Lung (tissue), 12 donors: Measurements from ENCODE around the gene ADAMTS14. TPM values are rescaled to one million over a fixed set of nuclear protein-coding genes. Genes with fewer than 3 reads are reported as not detected.

Experiments
- ATAC-seq: fragments of 200-7000 bp; cut with Tn5 transposase; one replicate; pipeline ENCODE4 v1.9.1; 2020; ENCODE audit warnings: moderate number of reproducible peaks; ENCODE audit not compliant: insufficient read depth, low FRiP score
- DNase-seq, 3 donors: peaks; one replicate each; pipeline ENCODE4 v3.0.0-alpha.2; 2013 to 2017
- H3K27ac ChIP-seq, 2 donors: one replicate each; pipeline ENCODE4 v1.5.1; 2013; ENCODE audit warnings: mild to moderate bottlenecking in 2 of 2, moderate library complexity in 2 of 2, control low read depth in 1 of 2, inconsistent platforms in 1 of 2, low read depth in 1 of 2, low read length in 1 of 2
- H3K27me3 ChIP-seq, 3 donors: one replicate each; pipeline ENCODE4 v1.5.1; 2013; ENCODE audit warnings: low read length in 2 of 3; ENCODE audit not compliant: control insufficient read depth in 3 of 3, insufficient read depth in 3 of 3
- H3K36me3 ChIP-seq, 4 donors: one replicate each; pipeline ENCODE4 v1.5.1; 2013; ENCODE audit warnings: low read length in 4 of 4, mild to moderate bottlenecking in 1 of 4, moderate library complexity in 1 of 4; ENCODE audit not compliant: control insufficient read depth in 4 of 4, insufficient read depth in 4 of 4
- H3K4me1 ChIP-seq, 5 donors: one replicate each; pipeline ENCODE4 v1.5.1; 2013; ENCODE audit warnings: low read length in 5 of 5, mild to moderate bottlenecking in 2 of 5, moderate library complexity in 1 of 5; ENCODE audit not compliant: control insufficient read depth in 5 of 5, insufficient read depth in 5 of 5
- H3K4me3 ChIP-seq: one replicate; pipeline ENCODE4 v1.5.1; 2013; ENCODE audit warnings: mild to moderate bottlenecking, control low read depth, moderate library complexity
- H3K9ac ChIP-seq, 2 donors: one replicate each; pipeline ENCODE4 v1.5.1; 2013; ENCODE audit warnings: low read length in 2 of 2, control low read depth in 1 of 2; ENCODE audit not compliant: insufficient read depth in 1 of 2
- H3K9me3 ChIP-seq, 4 donors: one replicate each; pipeline ENCODE4 v1.5.1; 2013; ENCODE audit warnings: low read length in 3 of 4, mild to moderate bottlenecking in 1 of 4, moderate library complexity in 1 of 4; ENCODE audit not compliant: control insufficient read depth in 4 of 4, insufficient read depth in 3 of 4
- WGBS, 2 donors: extraction: QIAGEN DNeasy Blood & Tissue Kit; methylation state at CpG; one replicate each; pipeline ENCODE4 v1.1.7; 2013; 5-methylcytosine and 5-hydroxymethylcytosine counted together
- polyA plus RNA-seq, 2 donors: library from polyadenylated mRNA; stranded (reverse); fragments of 200-250 nt; gene quantifications; one replicate each; pipeline ENCODE4 v1.2.1, GENCODE V29; 2013
- total RNA-seq, 2 donors: library from RNA; depleted of rRNA in 1 of 2; stranded (reverse); fragments of >200 nt in 1 of 2; gene quantifications; one replicate each; pipeline ENCODE4 v1.2.1, GENCODE V29; 2014 to 2021
- TF ChIP-seq, protein P1 (sequence below): IDR thresholded peaks from 2 replicates; pipeline ENCODE4 v1.5.1; 2012; ENCODE audit warnings: mild to moderate bottlenecking; ENCODE audit errors: control extremely low read depth, extremely low read depth
- donor health status: control.
- donor health status: control.
- donor health status: Bipolar disorder and iron deficiency.
- donor health status: healthy.
- donor health status: DM: yes; HTN: yes; CAD: no.

Gene ADAMTS14
- total and polyA plus RNA-seq, 4 donors, result 0.47 to 3.9 (median 1.2) TPM

DNA sequence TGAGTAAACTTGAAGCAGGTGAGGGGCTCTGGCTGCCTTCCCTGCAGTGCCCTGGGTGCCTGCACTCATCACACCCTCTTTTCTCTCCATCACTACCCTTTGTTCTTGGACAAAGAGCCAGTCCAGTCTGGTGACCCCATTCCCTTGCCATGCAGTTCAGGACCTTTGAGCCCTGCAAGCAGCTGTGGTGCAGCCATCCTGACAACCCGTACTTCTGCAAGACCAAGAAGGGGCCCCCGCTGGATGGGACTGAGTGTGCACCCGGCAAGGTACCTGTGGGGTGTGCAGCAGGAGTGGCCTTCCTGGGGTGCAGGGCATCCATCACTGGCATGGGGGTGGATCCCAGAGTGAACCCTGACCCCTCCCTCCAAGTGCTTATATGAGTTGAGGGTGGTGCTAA lies 64.2 kb downstream of the ADAMTS14 start:
- Histone ChIP-seq H3K9me3 (peaks cover 0 to 3% (median 0%) of the 10 kb centered on the region in 4 donors), H3K4me1 (peaks cover 0 to 18% (median 3%) of the 10 kb centered on the region in 5 donors), H3K27ac (no peak overlapping the region), H3K4me3 (no peak overlapping the region), H3K36me3 (no peaks in the 10 kb centered on the region), H3K27me3 (no peaks in the 10 kb centered on the region), H3K9ac (no peak overlapping the region)
- 95 to 98% methylated on average over 3 of the region's 3 CpGs for WGBS, 2 donors
- DNase-seq (no peak), ATAC-seq (no peak)
- TF ChIP-seq, protein P1, sequence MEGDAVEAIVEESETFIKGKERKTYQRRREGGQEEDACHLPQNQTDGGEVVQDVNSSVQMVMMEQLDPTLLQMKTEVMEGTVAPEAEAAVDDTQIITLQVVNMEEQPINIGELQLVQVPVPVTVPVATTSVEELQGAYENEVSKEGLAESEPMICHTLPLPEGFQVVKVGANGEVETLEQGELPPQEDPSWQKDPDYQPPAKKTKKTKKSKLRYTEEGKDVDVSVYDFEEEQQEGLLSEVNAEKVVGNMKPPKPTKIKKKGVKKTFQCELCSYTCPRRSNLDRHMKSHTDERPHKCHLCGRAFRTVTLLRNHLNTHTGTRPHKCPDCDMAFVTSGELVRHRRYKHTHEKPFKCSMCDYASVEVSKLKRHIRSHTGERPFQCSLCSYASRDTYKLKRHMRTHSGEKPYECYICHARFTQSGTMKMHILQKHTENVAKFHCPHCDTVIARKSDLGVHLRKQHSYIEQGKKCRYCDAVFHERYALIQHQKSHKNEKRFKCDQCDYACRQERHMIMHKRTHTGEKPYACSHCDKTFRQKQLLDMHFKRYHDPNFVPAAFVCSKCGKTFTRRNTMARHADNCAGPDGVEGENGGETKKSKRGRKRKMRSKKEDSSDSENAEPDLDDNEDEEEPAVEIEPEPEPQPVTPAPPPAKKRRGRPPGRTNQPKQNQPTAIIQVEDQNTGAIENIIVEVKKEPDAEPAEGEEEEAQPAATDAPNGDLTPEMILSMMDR, result no peak

DNA sequence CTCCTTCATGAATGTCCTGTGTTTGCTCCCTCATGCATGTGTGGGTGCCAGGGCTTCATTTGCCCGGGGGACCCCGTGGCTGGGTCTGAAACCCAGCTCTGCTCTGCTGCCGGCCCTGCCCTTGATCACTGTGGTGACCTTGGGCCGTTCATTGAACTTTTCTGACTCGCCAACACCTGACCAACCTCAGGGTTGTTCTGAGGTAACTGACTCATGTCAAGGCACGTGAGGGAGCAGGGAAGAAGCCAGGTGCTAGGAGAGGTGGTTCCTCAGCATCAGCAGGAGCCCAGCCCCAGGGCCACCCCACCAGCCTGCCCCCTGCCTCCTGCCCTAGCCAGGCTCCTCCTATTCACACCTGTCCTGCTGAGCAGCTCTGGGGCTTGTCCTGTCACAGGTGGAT lies 64.9 kb downstream of the ADAMTS14 start:
- ATAC-seq, result no peak

DNA sequence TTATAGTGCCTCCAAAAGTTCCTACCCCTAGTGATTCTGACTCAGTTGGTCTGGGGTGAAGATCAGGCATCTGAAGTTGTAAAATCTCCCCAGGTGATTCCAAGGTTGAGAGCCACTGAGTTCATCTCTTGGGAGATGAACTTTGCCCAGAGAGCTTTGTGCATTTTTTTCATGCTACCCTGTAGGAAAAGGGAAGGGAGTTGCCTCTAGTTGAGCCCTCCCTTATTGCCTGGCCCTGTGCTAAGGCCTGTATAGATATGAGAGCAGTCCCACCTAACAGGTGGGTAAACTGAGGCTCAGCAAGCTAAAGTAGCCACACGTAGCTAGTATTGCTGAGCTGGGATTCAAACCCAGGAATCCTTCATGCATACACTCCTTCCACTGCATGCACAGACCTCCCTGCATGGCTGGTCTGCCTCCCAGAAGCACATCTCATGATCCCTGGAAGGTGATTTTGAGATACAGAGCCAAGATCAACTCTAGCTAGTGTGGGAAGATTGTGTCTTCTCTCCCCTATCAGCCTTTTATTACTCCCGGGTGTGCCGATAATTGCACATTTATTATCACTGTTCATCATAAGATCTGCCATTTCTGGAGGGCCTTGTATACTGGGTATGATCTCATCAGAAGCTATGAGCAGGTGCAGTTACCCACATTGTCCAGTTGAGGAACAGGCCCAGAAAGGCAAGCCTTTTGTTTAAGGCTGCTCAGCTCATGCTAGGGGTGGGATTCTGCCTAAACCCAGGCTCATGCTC lies 65.9 kb downstream of the ADAMTS14 start:
- H3K27ac ChIP-seq, result no peak overlapping the region
- no peak overlapping the region for H3K9ac ChIP-seq
- no peak for DNase-seq
- WGBS, 2 donors, result 95 to 97% methylated on average over 3 of the region's 3 CpGs
- H3K4me1 ChIP-seq, result peaks cover 2 to 34% (median 7%) of the 10 kb centered on the region in 5 donors
- no peaks in the 10 kb centered on the region for H3K36me3 ChIP-seq
- H3K4me3 ChIP-seq, result no peak overlapping the region
- H3K9me3 ChIP-seq, result no peaks in the 10 kb centered on the region
- TF ChIP-seq, protein P1, result no peak
- no peak for ATAC-seq
- H3K27me3 ChIP-seq, result no peaks in the 10 kb centered on the region

More for the DNA sequence above, 64.9 kb downstream of the ADAMTS14 start:
- no peak overlapping the region for H3K27ac ChIP-seq
- H3K4me1 ChIP-seq, result peaks cover 0 to 25% (median 7%) of the 10 kb centered on the region in 5 donors
- 88 to 93% methylated on average over 6 of the region's 6 CpGs for WGBS, 2 donors
- no peak for DNase-seq
- no peak overlapping the region for H3K9ac ChIP-seq
- H3K36me3 ChIP-seq, result no peaks in the 10 kb centered on the region
- no peak overlapping the region for H3K4me3 ChIP-seq
- H3K9me3 ChIP-seq, result no peaks in the 10 kb centered on the region
- TF ChIP-seq, protein P1, result no peak
- no peaks in the 10 kb centered on the region for H3K27me3 ChIP-seq
